Smooth muscle cell (in vitro differentiated cells): Measurements from ENCODE around the gene COQ10A. TPM values are rescaled to one million over a fixed set of nuclear protein-coding genes. Genes with fewer than 3 reads are reported as not detected.

Experiments used
- DNase-seq: peaks from one replicate; lab custom pipeline; 2025; ENCODE audit not compliant: unreplicated experiment; lab: John Stamatoyannopoulos, UW
- H2AFZ ChIP-seq: fragments of 200-600 bp; sonication (generic); 2 replicates; pipeline ENCODE4 v1.6.0; 2016; ENCODE audit warnings: antibody characterized with exemption, low read depth, mild to moderate bottlenecking
- H3F3A ChIP-seq: fragments of 200-600 bp; sonication (generic); 2 replicates; pipeline ENCODE4 v1.6.0; 2017; ENCODE audit warnings: antibody characterized with exemption, low read depth
- H3K27ac ChIP-seq: fragments of 200-600 bp; sonication (generic); 2 replicates; pipeline ENCODE4 v1.5.1; 2016; ENCODE audit warnings: low read depth, mild to moderate bottlenecking
- H3K27me3 ChIP-seq: fragments of 200-600 bp; sonication (generic); 2 replicates; pipeline ENCODE4 v1.6.1; 2016; ENCODE audit warnings: low read depth, mild to moderate bottlenecking
- H3K36me3 ChIP-seq: fragments of 200-600 bp; sonication (generic); 2 replicates; pipeline ENCODE4 v1.5.1; 2016; ENCODE audit warnings: low read depth
- H3K4me1 ChIP-seq: fragments of 200-600 bp; sonication (generic); 2 replicates; pipeline ENCODE4 v1.5.1; 2016; ENCODE audit warnings: low read depth
- H3K4me2 ChIP-seq: fragments of 200-600 bp; sonication (generic); 2 replicates; pipeline ENCODE4 v1.6.0; 2016; ENCODE audit warnings: mild to moderate bottlenecking
- H3K4me3 ChIP-seq: fragments of 200-600 bp; sonication (generic); 2 replicates; pipeline ENCODE4 v1.5.1; 2016; ENCODE audit warnings: mild to moderate bottlenecking
- H3K79me2 ChIP-seq: fragments of 200-600 bp; sonication (generic); 2 replicates; pipeline ENCODE4 v1.6.0; 2016; ENCODE audit warnings: low read depth, mild to moderate bottlenecking
- H3K9ac ChIP-seq: fragments of 200-600 bp; sonication (generic); 2 replicates; pipeline ENCODE4 v1.6.0; 2016; ENCODE audit warnings: low read depth
- H3K9me3 ChIP-seq: fragments of 200-600 bp; sonication (generic); replicated peaks from 2 replicates; pipeline ENCODE4 v1.5.1; 2016; ENCODE audit warnings: low read depth
- H4K20me1 ChIP-seq: fragments of 200-600 bp; sonication (generic); 2 replicates; pipeline ENCODE4 v1.6.0; 2016; ENCODE audit warnings: low read depth
- CTCF ChIP-seq: fragments of 200-600 bp; sonication (generic); IDR thresholded peaks from 2 replicates; pipeline ENCODE4 v1.5.1; 2017; ENCODE audit warnings: borderline replicate concordance, mild to moderate bottlenecking, antibody characterized with exemption; ENCODE audit not compliant: insufficient read depth, poor library complexity, severe bottlenecking
- WGBS: methylation state at CpG from one replicate; pipeline ENCODE4 v1.1.7; 2016; ENCODE audit warnings: low lambda C conversion rate; 5-methylcytosine and 5-hydroxymethylcytosine counted together
- polyA plus RNA-seq: library from polyadenylated mRNA; unstranded; fragments of >200 nt; fragmentation: Nextera tagmentation; extraction: Ambion mirVana; gene quantifications from 2 replicates; pipeline ENCODE4 v1.2.1, GENCODE V29; 2016
- total RNA-seq: library from RNA; depleted of rRNA; stranded (reverse); fragments of >200 nt; gene quantifications from 2 replicates; pipeline ENCODE4 v1.2.3, GENCODE V29; 2014

Gene COQ10A
- total and polyA plus RNA-seq, 2 experiments from 2014 or later, result 9.8 to 11.0 TPM

- peaks cover 22% of the 10 kb centered on the region for H3K36me3 ChIP-seq
These were observed 7.6 kb downstream of the COQ10A start for GRCh38 chr12:56274299-56274698.

GRCh38 chr12:56278905-56279304 lies 12.2 kb downstream of the COQ10A start:
- TF ChIP-seq CTCF, result no peak

More at GRCh38 chr12:56274299-56274698, 7.6 kb downstream of the COQ10A start:
- no peaks in the 10 kb centered on the region for H3K9me3 ChIP-seq
- TF ChIP-seq CTCF, result no peak
- no peaks in the 10 kb centered on the region for H3K79me2 ChIP-seq
- no peak overlapping the region for H3K4me2 ChIP-seq
- no peak for DNase-seq
- WGBS, result 96% methylated on average over 2 of the region's 2 CpGs
- H3K4me3 ChIP-seq, result no peak overlapping the region
- no peak overlapping the region for H2AFZ ChIP-seq
- no peaks in the 10 kb centered on the region for H3K4me1 ChIP-seq
- H3K9ac ChIP-seq, result no peak overlapping the region
- no peaks in the 10 kb centered on the region for H4K20me1 ChIP-seq
- H3K27ac ChIP-seq, result no peak overlapping the region
- no peaks in the 10 kb centered on the region for H3K27me3 ChIP-seq
- peaks cover 9% of the 10 kb centered on the region for H3F3A ChIP-seq

GRCh38 chr12:56280849-56281248 lies 14.1 kb downstream of the COQ10A start:
- no peaks in the 10 kb centered on the region for H3K4me1 ChIP-seq
- H3K9me3 ChIP-seq, result no peaks in the 10 kb centered on the region
- no peak overlapping the region for H3K4me3 ChIP-seq
- H3F3A ChIP-seq, result no peaks in the 10 kb centered on the region
- peaks cover 36% of the 10 kb centered on the region for H3K36me3 ChIP-seq
- H2AFZ ChIP-seq, result no peak overlapping the region
- no peaks in the 10 kb centered on the region for H4K20me1 ChIP-seq
- no peak for TF ChIP-seq CTCF
- no peaks in the 10 kb centered on the region for H3K27me3 ChIP-seq
- no peak overlapping the region for H3K27ac ChIP-seq
- H3K9ac ChIP-seq, result no peak overlapping the region
- no peak overlapping the region for H3K4me2 ChIP-seq
- no peak for DNase-seq
- H3K79me2 ChIP-seq, result peaks cover 4% of the 10 kb centered on the region

More at GRCh38 chr12:56278905-56279304, 12.2 kb downstream of the COQ10A start:
- no peak overlapping the region for H3K27ac ChIP-seq
- H3K4me2 ChIP-seq, result no peak overlapping the region
- no peak overlapping the region for H2AFZ ChIP-seq
- H3F3A ChIP-seq, result no peaks in the 10 kb centered on the region
- WGBS, result 92% methylated on average over 3 of the region's 3 CpGs
- H3K9ac ChIP-seq, result no peak overlapping the region
- H3K36me3 ChIP-seq, result peaks cover 42% of the 10 kb centered on the region
- no peaks in the 10 kb centered on the region for H3K79me2 ChIP-seq
- DNase-seq, result no peak
- no peaks in the 10 kb centered on the region for H3K27me3 ChIP-seq
- no peak overlapping the region for H3K4me3 ChIP-seq
- no peaks in the 10 kb centered on the region for H4K20me1 ChIP-seq
- no peaks in the 10 kb centered on the region for H3K4me1 ChIP-seq
- H3K9me3 ChIP-seq, result no peaks in the 10 kb centered on the region

GRCh38 chr12:56282030-56282429 lies 15.3 kb downstream of the COQ10A start:
- no peak overlapping the region for H2AFZ ChIP-seq
- H3K4me2 ChIP-seq, result no peak overlapping the region
- no peak for DNase-seq
- H4K20me1 ChIP-seq, result peaks cover 6% of the 10 kb centered on the region
- H3K27ac ChIP-seq, result no peak overlapping the region
- WGBS, result 96% methylated on average over 6 of the region's 6 CpGs
- H3K9ac ChIP-seq, result no peak overlapping the region
- H3K9me3 ChIP-seq, result no peaks in the 10 kb centered on the region
- no peaks in the 10 kb centered on the region for H3K27me3 ChIP-seq
- no peaks in the 10 kb centered on the region for H3F3A ChIP-seq
- no peaks in the 10 kb centered on the region for H3K4me1 ChIP-seq
- peaks cover 36% of the 10 kb centered on the region for H3K36me3 ChIP-seq
- no peak for TF ChIP-seq CTCF
- H3K79me2 ChIP-seq, result peaks cover 8% of the 10 kb centered on the region
- no peak overlapping the region for H3K4me3 ChIP-seq
